ENCODE results near the gene HOXD8.

HOXD8 gene

DNA sequence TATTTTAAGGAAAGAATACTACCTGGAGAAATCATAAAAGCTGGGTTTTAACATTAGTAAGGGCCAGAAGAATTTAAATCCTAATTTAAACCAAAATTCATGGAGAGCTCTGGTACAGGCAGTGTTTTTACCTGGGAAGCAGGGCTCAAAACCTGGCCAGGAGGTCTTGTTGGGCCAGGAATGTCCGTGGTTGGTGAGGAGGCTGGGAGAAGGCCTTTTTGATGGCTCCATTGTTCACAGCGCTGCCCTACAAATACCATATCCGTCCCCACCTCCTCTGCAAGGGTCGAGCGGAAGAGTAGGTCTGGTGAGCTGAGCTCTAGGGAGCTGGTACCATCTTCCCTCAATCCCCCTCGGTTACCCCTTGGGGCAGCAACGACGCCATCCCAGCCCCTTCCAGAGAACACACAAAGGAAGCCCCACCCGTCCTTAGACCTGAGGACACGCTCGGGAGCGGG is 48.1 kb downstream of the HOXD8 start:
- H3K9me2 ChIP-seq (replicated peaks; ENCODE audit: insufficient read depth, low read length), result no peaks in the 10 kb centered on the region
- no peak for TF ChIP-seq EZH2phosphoT487 (conservative IDR thresholded peaks at IDR 0.05; ENCODE audit: low read length)
- TF ChIP-seq, protein P1, sequence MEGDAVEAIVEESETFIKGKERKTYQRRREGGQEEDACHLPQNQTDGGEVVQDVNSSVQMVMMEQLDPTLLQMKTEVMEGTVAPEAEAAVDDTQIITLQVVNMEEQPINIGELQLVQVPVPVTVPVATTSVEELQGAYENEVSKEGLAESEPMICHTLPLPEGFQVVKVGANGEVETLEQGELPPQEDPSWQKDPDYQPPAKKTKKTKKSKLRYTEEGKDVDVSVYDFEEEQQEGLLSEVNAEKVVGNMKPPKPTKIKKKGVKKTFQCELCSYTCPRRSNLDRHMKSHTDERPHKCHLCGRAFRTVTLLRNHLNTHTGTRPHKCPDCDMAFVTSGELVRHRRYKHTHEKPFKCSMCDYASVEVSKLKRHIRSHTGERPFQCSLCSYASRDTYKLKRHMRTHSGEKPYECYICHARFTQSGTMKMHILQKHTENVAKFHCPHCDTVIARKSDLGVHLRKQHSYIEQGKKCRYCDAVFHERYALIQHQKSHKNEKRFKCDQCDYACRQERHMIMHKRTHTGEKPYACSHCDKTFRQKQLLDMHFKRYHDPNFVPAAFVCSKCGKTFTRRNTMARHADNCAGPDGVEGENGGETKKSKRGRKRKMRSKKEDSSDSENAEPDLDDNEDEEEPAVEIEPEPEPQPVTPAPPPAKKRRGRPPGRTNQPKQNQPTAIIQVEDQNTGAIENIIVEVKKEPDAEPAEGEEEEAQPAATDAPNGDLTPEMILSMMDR (IDR thresholded peaks at IDR 0.05; ENCODE audit: insufficient read depth, low read length, poor library complexity, severe bottlenecking), result no peak
- no peak overlapping the region for H3K4me3 ChIP-seq (ENCODE audit: insufficient read depth, low read length, poor library complexity, severe bottlenecking)
- H3K9ac ChIP-seq (ENCODE audit: low read length), result no peak overlapping the region
- no peak overlapping the region for H2AFZ ChIP-seq (ENCODE audit: low read depth, low read length, severe bottlenecking)
- H3K27me3 ChIP-seq (ENCODE audit: low read length), result no peaks in the 10 kb centered on the region
- no peaks in the 10 kb centered on the region for H4K20me1 ChIP-seq (ENCODE audit: low read depth, low read length)
- H3F3A ChIP-seq (ENCODE audit: insufficient read depth), result no peaks in the 10 kb centered on the region
- H3K79me2 ChIP-seq (ENCODE audit: insufficient read depth, low read length), result no peaks in the 10 kb centered on the region
- no peak overlapping the region for H3K4me2 ChIP-seq (ENCODE audit: low read depth, low read length, poor library complexity, severe bottlenecking)
- H3K27ac ChIP-seq (ENCODE audit: low read depth, low read length), result no peak overlapping the region
- no peaks in the 10 kb centered on the region for H3K36me3 ChIP-seq (ENCODE audit: low read length)
- no peaks in the 10 kb centered on the region for H3K9me3 ChIP-seq (ENCODE audit: insufficient read depth, low read length)

DNA sequence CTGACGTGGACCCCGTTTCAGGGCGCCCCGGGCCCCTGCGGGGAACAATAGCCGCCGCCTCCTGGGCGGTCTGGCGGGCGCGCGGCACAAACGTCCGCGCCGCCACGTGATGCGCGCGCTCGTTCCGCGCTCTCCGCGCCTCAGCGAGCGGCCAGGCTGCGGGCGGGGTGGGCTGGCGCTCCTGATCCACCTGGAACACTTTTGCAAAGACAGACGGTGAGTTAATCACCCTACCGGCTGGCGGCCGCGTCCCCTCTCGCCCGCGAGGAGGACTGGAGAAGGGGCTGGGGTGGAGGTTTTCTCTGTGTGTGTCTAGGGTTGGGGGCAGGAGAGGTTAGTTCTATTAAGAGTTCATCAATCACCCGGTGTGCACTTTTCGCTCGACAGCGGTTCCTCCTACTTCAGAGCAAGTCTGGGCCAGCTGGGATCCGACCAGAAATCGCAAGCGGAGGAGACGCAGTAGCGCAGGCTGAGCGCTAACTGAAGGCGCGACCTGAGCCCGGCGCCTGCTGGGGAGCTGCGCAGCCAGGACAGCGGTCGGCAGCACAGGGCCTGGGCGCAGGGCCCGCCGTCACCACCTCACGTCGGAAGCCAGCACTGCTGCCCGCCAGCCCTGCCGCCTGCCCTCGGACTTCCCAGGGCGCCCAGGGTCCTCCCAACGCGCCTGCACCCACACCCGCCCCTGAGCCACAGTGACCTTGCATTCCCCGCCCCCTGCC is 48.7 kb downstream of the HOXD8 start:
- Histone ChIP-seq H3K9me2 (replicated peaks; ENCODE audit: insufficient read depth, low read length) (no peaks in the 10 kb centered on the region), H3K9ac (ENCODE audit: low read length) (no peak overlapping the region), H3K79me2 (ENCODE audit: insufficient read depth, low read length) (no peaks in the 10 kb centered on the region), H3K27ac (ENCODE audit: low read depth, low read length) (no peak overlapping the region), H3K9me3 (ENCODE audit: insufficient read depth, low read length) (no peaks in the 10 kb centered on the region), H3K4me3 (ENCODE audit: insufficient read depth, low read length, poor library complexity, severe bottlenecking) (no peak overlapping the region), H3K27me3 (ENCODE audit: low read length) (no peaks in the 10 kb centered on the region), H3F3A (ENCODE audit: insufficient read depth) (no peaks in the 10 kb centered on the region), H4K20me1 (ENCODE audit: low read depth, low read length) (no peaks in the 10 kb centered on the region), H3K36me3 (ENCODE audit: low read length) (no peaks in the 10 kb centered on the region), H2AFZ (ENCODE audit: low read depth, low read length, severe bottlenecking) (no peak overlapping the region), H3K4me2 (ENCODE audit: low read depth, low read length, poor library complexity, severe bottlenecking) (no peak overlapping the region)
- TF ChIP-seq, protein P1 (IDR thresholded peaks at IDR 0.05; ENCODE audit: insufficient read depth, low read length, poor library complexity, severe bottlenecking), result no peak
- no peak for TF ChIP-seq EZH2phosphoT487 (conservative IDR thresholded peaks at IDR 0.05; ENCODE audit: low read length)

- no peak for TF ChIP-seq EZH2phosphoT487 (conservative IDR thresholded peaks at IDR 0.05; ENCODE audit: low read length)
- TF ChIP-seq, protein P1 (IDR thresholded peaks at IDR 0.05; ENCODE audit: insufficient read depth, low read length, poor library complexity, severe bottlenecking), result no peak
- Histone ChIP-seq H3F3A (ENCODE audit: insufficient read depth) (no peaks in the 10 kb centered on the region), H3K4me2 (ENCODE audit: low read depth, low read length, poor library complexity, severe bottlenecking) (no peak overlapping the region), H3K9me3 (ENCODE audit: insufficient read depth, low read length) (no peaks in the 10 kb centered on the region), H4K20me1 (ENCODE audit: low read depth, low read length) (no peaks in the 10 kb centered on the region), H3K4me3 (ENCODE audit: insufficient read depth, low read length, poor library complexity, severe bottlenecking) (no peak overlapping the region), H3K79me2 (ENCODE audit: insufficient read depth, low read length) (no peaks in the 10 kb centered on the region), H3K27me3 (ENCODE audit: low read length) (no peaks in the 10 kb centered on the region), H3K27ac (ENCODE audit: low read depth, low read length) (no peak overlapping the region), H3K36me3 (ENCODE audit: low read length) (no peaks in the 10 kb centered on the region), H2AFZ (ENCODE audit: low read depth, low read length, severe bottlenecking) (no peak overlapping the region), H3K9me2 (replicated peaks; ENCODE audit: insufficient read depth, low read length) (no peaks in the 10 kb centered on the region), H3K9ac (ENCODE audit: low read length) (no peak overlapping the region)
Measured at GRCh38 chr2:176178757-176179295, 49.3 kb downstream of the HOXD8 start.
